Chondrocyte (in vitro differentiated cells): ENCODE measurements around the gene SNX9. TPM values are rescaled to one million over a fixed set of nuclear protein-coding genes. Genes with fewer than 3 reads are reported as not detected.

ENCODE experiments used
- DNase-seq: peaks from one replicate; pipeline ENCODE4 v3.0.0; 2021; ENCODE audit warnings: mixed read lengths, low spot score
- H3K27ac Mint-ChIP-seq: one replicate; pipeline ENCODE4 v1.8.0; 2021; ENCODE audit warnings: mild to moderate bottlenecking, moderate library complexity, mixed read lengths; ENCODE audit not compliant: unreplicated experiment
- H3K27me3 Mint-ChIP-seq: 2 replicates; pipeline ENCODE4 v1.8.0; 2021; ENCODE audit warnings: low read depth, mixed read lengths
- H3K36me3 Mint-ChIP-seq: 2 replicates; pipeline ENCODE4 v1.8.0; 2021; ENCODE audit warnings: low read depth, mixed read lengths
- H3K4me1 Mint-ChIP-seq: 2 replicates; pipeline ENCODE4 v1.8.0; 2021; ENCODE audit warnings: low read depth, mild to moderate bottlenecking, mixed read lengths
- H3K4me3 Mint-ChIP-seq: one replicate; pipeline ENCODE4 v1.8.0; 2021; ENCODE audit warnings: mild to moderate bottlenecking, moderate library complexity, mixed read lengths; ENCODE audit not compliant: unreplicated experiment
- H3K9me3 Mint-ChIP-seq: 2 replicates; pipeline ENCODE4 v1.8.0; 2021; ENCODE audit warnings: low read depth, mixed read lengths
- total RNA-seq: library from RNA; stranded (reverse); gene quantifications from 3 replicates; pipeline ENCODE4 v1.2.1, GENCODE V29; 2021
- TF ChIP-seq, protein P1 (sequence below): fragments of 200-600 bp; sonication (generic); IDR thresholded peaks from 2 replicates; pipeline ENCODE4 v1.5.0; 2021; ENCODE audit warnings: antibody characterized with exemption, mild to moderate bottlenecking, moderate library complexity

The SNX9 gene
- total RNA-seq, 1 donor from 2014 or later, result 43.9 TPM

DNA sequence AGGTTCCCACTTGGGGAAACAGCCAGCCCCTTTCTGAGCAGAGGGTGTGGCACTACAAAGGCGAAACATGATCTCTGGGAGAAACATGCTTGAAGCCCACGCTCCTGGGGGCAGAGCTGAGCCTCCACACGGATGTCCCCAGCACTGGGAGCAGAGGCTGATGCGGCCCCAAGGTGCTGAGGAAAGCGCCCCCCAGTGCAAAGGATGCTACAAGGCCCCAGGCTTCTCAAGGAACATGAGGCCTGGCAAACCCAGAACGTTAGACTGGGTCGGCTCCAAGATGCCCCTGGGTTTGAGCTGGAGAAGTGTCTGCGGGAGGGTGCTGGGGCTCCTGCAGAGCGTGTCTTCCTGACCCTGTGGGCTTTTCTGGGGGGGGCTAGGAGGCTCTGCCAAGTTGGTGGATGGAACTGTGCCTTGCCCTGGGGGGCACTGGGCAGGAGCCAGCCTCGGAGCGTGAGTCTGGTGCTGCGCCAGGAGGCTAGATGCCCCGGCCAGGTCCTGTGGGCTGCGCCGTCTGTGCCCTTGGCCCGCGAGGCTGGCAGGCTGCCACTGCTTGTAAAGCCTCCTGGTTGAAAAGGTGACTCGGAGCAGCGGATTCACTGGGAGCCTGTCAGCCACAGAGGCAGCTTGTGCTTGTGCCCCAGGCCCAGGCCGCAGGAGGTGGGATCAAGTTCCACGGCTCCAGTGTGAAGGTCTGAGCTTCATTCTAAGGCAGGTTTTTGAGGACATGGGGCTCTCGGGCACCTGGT is 166.7 kb downstream of the SNX9 start:
- no peaks in the 10 kb centered on the region for H3K9me3 Mint-ChIP-seq
- no peaks in the 10 kb centered on the region for H3K36me3 Mint-ChIP-seq
- H3K27me3 Mint-ChIP-seq, result no peaks in the 10 kb centered on the region
- no peak overlapping the region for H3K4me3 Mint-ChIP-seq
- H3K27ac Mint-ChIP-seq, result peak overlapping the region; percentile 76
- peaks cover 68% of the 10 kb centered on the region for H3K4me1 Mint-ChIP-seq
- TF ChIP-seq, protein P1, sequence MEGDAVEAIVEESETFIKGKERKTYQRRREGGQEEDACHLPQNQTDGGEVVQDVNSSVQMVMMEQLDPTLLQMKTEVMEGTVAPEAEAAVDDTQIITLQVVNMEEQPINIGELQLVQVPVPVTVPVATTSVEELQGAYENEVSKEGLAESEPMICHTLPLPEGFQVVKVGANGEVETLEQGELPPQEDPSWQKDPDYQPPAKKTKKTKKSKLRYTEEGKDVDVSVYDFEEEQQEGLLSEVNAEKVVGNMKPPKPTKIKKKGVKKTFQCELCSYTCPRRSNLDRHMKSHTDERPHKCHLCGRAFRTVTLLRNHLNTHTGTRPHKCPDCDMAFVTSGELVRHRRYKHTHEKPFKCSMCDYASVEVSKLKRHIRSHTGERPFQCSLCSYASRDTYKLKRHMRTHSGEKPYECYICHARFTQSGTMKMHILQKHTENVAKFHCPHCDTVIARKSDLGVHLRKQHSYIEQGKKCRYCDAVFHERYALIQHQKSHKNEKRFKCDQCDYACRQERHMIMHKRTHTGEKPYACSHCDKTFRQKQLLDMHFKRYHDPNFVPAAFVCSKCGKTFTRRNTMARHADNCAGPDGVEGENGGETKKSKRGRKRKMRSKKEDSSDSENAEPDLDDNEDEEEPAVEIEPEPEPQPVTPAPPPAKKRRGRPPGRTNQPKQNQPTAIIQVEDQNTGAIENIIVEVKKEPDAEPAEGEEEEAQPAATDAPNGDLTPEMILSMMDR, result peak; percentile 51
- no peak for DNase-seq

DNA sequence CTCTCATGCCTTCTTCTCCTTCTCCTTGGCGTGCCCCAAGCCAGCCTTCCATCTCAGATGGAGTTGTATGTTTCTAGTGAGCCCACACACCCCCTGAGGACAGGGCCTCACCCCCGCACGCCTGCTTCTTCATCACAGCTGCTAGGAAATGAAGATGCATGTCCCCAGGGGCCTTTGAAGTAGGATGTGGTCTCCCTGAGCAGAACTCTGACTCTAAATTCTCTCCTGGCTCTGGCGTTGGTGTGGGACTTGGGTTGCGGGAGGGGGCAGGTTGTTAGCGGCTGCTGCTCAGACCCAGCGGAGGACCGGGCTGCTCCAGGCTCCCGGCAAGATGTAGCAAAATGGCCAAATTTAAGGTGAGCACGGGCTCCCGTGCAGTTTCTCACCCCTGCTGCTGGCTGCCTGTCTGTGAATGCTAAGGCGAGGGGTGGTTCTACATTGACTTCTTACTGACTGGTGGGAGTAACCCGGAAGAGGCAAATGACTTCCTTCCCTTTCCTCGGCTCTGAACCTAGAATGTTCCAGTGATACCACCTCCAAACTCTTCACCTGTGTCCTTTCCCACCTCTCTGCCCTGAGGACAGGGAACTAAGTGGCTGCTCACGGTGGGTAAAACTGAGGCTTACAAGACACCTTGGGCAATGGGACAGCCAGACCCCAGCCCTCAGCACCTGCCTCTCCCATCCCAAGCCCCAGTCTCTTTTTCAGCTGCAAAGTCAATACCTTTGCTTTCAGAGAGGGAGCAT is 167.4 kb downstream of the SNX9 start:
- no peaks in the 10 kb centered on the region for H3K36me3 Mint-ChIP-seq
- no peak overlapping the region for H3K4me3 Mint-ChIP-seq
- no peaks in the 10 kb centered on the region for H3K9me3 Mint-ChIP-seq
- H3K27ac Mint-ChIP-seq, result peak overlapping the region; percentile 76
- DNase-seq, result no peak
- H3K4me1 Mint-ChIP-seq, result peaks cover 68% of the 10 kb centered on the region
- H3K27me3 Mint-ChIP-seq, result no peaks in the 10 kb centered on the region
- TF ChIP-seq, protein P1, result no peak

DNA sequence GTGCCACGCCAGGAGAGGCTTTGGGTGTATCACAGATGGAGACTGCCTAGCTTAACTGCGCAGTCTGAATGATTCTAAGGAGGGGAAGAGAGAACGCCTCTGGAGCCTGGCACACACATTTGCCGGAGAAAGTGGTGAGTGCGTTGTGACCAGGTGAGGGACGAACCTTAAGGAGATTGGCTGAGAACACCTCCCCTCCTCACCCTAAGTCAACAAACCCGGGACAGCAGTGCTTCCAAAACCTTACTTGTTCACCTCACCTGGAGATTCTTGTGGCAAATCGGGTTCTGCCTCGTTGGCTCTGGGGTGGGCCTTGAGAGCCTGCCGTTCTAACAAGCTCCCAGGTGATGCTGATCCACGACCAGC is 168.0 kb downstream of the SNX9 start:
- Mint-ChIP-seq H3K27me3 (no peaks in the 10 kb centered on the region), H3K36me3 (no peaks in the 10 kb centered on the region), H3K4me1 (peaks cover 66% of the 10 kb centered on the region), H3K27ac (no peak overlapping the region), H3K9me3 (no peaks in the 10 kb centered on the region), H3K4me3 (no peak overlapping the region)
- TF ChIP-seq, protein P1, result no peak
- DNase-seq, result no peak

DNA sequence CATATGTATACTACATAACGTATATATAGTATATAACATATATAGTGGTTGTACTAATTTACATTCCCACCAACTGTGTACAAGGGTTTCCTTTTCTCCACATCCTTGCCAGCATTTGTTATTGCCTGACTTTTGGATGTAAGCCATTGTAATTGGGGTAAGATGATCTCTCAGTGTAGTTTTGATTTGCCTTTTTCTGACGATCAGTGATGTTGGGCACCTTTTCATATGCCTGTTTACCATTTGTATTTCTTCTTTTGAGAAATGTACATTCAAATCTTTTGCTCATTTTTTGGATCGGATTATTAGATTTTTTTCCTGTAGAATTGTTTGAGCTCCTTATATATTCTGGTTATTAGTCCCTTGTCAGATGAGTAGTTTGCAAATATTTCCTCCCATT is 170.0 kb downstream of the SNX9 start:
- H3K27me3 Mint-ChIP-seq, result no peaks in the 10 kb centered on the region
- TF ChIP-seq, protein P1, result no peak
- H3K36me3 Mint-ChIP-seq, result peaks cover 2% of the 10 kb centered on the region
- H3K9me3 Mint-ChIP-seq, result no peaks in the 10 kb centered on the region
- H3K27ac Mint-ChIP-seq, result no peak overlapping the region
- no peak for DNase-seq
- H3K4me3 Mint-ChIP-seq, result no peak overlapping the region
- peaks cover 72% of the 10 kb centered on the region for H3K4me1 Mint-ChIP-seq

DNA sequence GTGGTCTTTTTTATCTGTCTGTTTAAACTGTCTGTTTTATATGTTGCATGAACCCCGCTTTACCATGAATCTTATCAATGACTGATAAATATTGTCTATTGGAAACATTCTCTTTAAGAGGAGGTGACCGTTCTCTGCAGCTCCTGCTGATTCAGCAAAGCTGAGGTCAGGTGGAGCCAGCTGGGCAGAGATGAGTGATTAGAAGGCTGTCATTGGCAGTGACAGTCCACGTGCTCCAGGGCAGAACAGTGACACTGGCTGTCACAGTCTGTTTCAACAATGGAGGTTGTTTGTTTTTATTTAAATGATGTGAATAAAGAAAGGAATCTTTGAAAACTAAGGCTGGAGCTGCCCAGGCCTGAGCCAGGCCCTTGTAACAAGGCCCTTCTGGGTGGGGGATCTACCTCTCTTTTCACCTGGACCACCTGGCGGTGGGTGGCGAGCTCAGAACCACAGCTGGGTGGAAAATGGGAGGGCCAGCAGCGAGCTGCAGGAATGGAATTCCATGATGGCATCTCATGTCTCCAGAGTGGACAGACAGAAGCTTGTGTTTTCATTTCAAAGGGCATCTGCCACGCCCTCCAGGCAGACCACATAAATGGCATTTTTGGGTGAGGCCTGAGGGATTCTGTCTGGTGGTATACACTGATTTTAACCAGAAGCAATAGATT is 171.2 kb downstream of the SNX9 start:
- no peak overlapping the region for H3K4me3 Mint-ChIP-seq
- no peaks in the 10 kb centered on the region for H3K27me3 Mint-ChIP-seq
- H3K9me3 Mint-ChIP-seq, result no peaks in the 10 kb centered on the region
- H3K27ac Mint-ChIP-seq, result peak overlapping the region; percentile 85
- peaks cover 63% of the 10 kb centered on the region for H3K4me1 Mint-ChIP-seq
- H3K36me3 Mint-ChIP-seq, result peaks cover 2% of the 10 kb centered on the region
- TF ChIP-seq, protein P1, result no peak
- DNase-seq, result no peak
